GM18520 (cell line): ENCODE data around the gene KIZ.

ENCODE experiments used
- ATAC-seq: cut with Tn5 transposase; IDR thresholded peaks from one replicate; pipeline ENCODE4 v1.9.1; 2021; ENCODE audit not compliant: unreplicated experiment

Gene KIZ

GRCh38 chr20:21258411-21258810 lies 132.5 kb downstream of the KIZ start:
- ATAC-seq = no peak

- ATAC-seq = no peak
Measured at GRCh38 chr20:21259346-21259745, 133.5 kb downstream of the KIZ start.

DNA sequence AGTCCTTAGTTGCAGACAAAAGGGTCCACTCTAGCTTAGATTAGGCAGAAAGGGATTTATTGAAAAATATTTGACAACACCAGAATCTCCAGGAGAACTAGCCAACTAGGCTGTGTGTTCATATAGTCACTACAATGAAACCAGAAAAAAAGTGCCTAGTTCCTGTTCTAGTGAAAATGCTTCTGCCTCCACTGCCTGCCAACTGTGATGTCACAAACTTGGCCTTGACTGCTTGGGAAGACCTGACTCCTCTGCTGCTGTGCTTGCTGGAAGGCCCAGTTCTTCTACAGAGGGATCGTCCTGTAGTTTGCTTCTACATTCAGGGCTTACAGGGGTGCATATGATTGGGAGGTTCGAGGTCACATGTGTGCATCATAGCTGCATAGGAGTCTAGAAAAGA lies 136.9 kb downstream of the KIZ start:
- no peak for ATAC-seq

- ATAC-seq = no peak
Measured at GRCh38 chr20:21265261-21266190, 139.6 kb downstream of the KIZ start.

- ATAC-seq = no peak
Measured at GRCh38 chr20:21266191-21266536, 140.3 kb downstream of the KIZ start.

- ATAC-seq = no peak
Measured at GRCh38 chr20:21269772-21270171, 143.9 kb downstream of the KIZ start.

GRCh38 chr20:21270806-21271205 lies 144.9 kb downstream of the KIZ start:
- ATAC-seq = no peak

- ATAC-seq = no peak
Measured at GRCh38 chr20:21272279-21272678, 146.4 kb downstream of the KIZ start.

GRCh38 chr20:21272679-21273078 lies 146.8 kb downstream of the KIZ start:
- ATAC-seq = no peak

GRCh38 chr20:21273755-21274386 lies 148.0 kb downstream of the KIZ start:
- no peak for ATAC-seq

GRCh38 chr20:21278829-21279228 lies 152.9 kb downstream of the KIZ start:
- no peak for ATAC-seq

- no peak for ATAC-seq
Measured at GRCh38 chr20:21279706-21280521, 154.0 kb downstream of the KIZ start.

GRCh38 chr20:21280522-21281016 lies 154.7 kb downstream of the KIZ start:
- no peak for ATAC-seq

- no peak for ATAC-seq
Measured at GRCh38 chr20:21286775-21287174, 160.9 kb downstream of the KIZ start.

GRCh38 chr20:21288587-21289370 lies 162.9 kb downstream of the KIZ start:
- no peak for ATAC-seq

DNA sequence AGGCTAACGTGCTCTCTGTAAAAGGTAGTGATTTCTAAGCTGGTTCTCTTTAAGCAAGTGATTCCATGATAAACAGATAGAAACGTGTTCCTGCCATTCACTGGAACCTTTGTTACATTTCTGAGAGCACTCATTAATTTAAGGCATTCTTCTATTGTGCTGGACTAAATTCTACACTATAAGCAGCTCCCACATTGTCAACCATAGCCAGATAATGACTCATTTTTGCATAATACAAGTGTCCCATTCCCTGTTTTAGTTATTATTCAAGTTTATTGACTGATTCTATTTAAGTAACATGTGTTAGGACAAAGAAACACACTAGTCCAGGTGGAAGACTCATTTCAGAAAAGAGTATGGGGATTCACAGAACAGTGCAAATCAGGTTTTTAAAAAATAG lies 163.8 kb downstream of the KIZ start:
- no peak for ATAC-seq

DNA sequence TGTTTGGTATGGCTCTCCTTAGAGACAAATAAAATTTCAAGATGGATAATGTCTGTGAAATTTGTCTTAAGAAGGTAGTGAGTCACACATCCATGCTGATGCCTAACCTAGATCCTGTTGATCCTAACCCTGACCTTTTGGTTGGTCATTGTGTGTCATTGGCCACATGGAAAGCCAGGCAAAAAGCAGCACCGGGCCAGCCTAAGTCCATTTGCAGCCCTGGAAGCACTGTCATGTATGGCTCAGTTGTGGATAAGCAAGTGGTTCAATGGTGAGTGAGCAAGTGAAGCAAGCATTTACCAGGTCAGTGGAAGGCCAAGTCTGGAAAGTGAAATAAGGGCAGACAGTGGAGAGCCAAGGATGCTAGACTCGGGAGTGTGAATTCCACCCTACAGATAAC lies 165.1 kb downstream of the KIZ start:
- ATAC-seq = no peak

- ATAC-seq = no peak
Measured at GRCh38 chr20:21294755-21295154, 168.9 kb downstream of the KIZ start.
